Stimulated activated CD4-positive, alpha-beta T cell treated with anti-CD3 and anti-CD28 coated beads, Interleukin-2, amount 100 ng/mL, for 4 hours (primary cell): Measurements from ENCODE around the gene CBFA2T2.

ENCODE experiments used
- DNase-seq: peaks from one replicate; pipeline ENCODE4 v3.0.0-alpha.2; 2020; ENCODE audit warnings: low read depth

CBFA2T2 gene

GRCh38 chr20:33667245-33667675 lies 177.4 kb downstream of the CBFA2T2 start:
- DNase-seq: peak; percentile 41

GRCh38 chr20:33667676-33668465 lies 178.0 kb downstream of the CBFA2T2 start:
- peak; percentile 63 for DNase-seq

- no peak for DNase-seq
These were observed 178.7 kb downstream of the CBFA2T2 start for GRCh38 chr20:33668466-33669155.

- no peak for DNase-seq
These were observed 179.3 kb downstream of the CBFA2T2 start for GRCh38 chr20:33669224-33669623.

GRCh38 chr20:33669873-33670640 lies 180.2 kb downstream of the CBFA2T2 start:
- no peak for DNase-seq

GRCh38 chr20:33670715-33671499 lies 181.0 kb downstream of the CBFA2T2 start:
- no peak for DNase-seq

- DNase-seq: no peak
These were observed 181.8 kb downstream of the CBFA2T2 start for GRCh38 chr20:33671573-33672288.

GRCh38 chr20:33672426-33673113 lies 182.7 kb downstream of the CBFA2T2 start:
- no peak for DNase-seq

- no peak for DNase-seq
These were observed 183.2 kb downstream of the CBFA2T2 start for GRCh38 chr20:33673114-33673409.

- DNase-seq: no peak
These were observed 183.8 kb downstream of the CBFA2T2 start for GRCh38 chr20:33673410-33674293.

- no peak for DNase-seq
These were observed 184.6 kb downstream of the CBFA2T2 start, which contains the start of gene NECAB3 for GRCh38 chr20:33674294-33675135. Gene NECAB3 (minus strand): TSS chr20:33674428. CDS start chr20:33674352, 76 bp downstream.

GRCh38 chr20:33675136-33675959 lies 185.5 kb downstream of the CBFA2T2 start:
- DNase-seq: no peak

- no peak for DNase-seq
These were observed 186.2 kb downstream of the CBFA2T2 start for GRCh38 chr20:33676121-33676520.

- no peak for DNase-seq
These were observed 187.1 kb downstream of the CBFA2T2 start for GRCh38 chr20:33676652-33677645.

GRCh38 chr20:33677991-33678702 lies 188.3 kb downstream of the CBFA2T2 start:
- DNase-seq: no peak
